ENCODE results near the gene RPS10. TPM values are rescaled to one million over a fixed set of nuclear protein-coding genes. Genes with fewer than 3 reads are reported as not detected.

Gene RPS10
- total and polyA plus RNA-seq, 12 donors, result 551 to 2,567 (median 630) TPM

DNA sequence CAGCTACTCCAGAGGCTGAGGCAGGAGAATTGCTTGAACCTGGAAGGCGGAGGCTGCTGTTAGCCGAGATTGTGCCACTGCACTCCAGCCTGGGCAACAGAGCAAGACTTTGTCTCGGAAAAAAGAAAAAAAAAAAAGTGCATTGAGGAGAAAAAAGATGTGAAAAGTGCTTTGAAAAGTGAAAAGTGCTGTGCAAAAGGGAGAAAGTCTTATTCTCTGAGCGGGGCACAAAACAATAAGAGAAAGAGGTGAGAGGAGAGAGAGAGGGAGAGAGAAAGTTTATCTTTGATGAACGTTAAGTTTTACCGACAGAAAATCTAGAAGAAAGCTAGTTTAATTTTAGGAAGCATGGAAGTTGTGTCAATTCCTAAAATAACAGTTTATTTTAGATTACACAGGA lies 36.1 kb upstream of the RPS10 start:
- no peaks in the 10 kb centered on the region for H3K9me3 ChIP-seq
- H3K4me3 ChIP-seq, result no peak overlapping the region
- no peaks in the 10 kb centered on the region for H3K36me3 ChIP-seq
- no peak for DNase-seq
- H3K27me3 ChIP-seq, result peaks cover 0 to 34% (median 26%) of the 10 kb centered on the region in 7 donors
- H3K27ac ChIP-seq, result peak overlapping the region in 1 of 10 donors; percentile 22
- 56 to 71% methylated on average over 6 of the region's 6 CpGs for WGBS, 2 donors
- no peak for ATAC-seq
- H3K4me1 ChIP-seq, result peaks cover 0 to 14% (median 6%) of the 10 kb centered on the region in 9 donors
- intact Hi-C loops (cut with DNase I), result loop anchor here in 5 of 10 donors (5.0 to 10.0 kb wide), 4 partner anchors 140 to 243 kb away; no protein-coding TSS in a partner anchor
- TF ChIP-seq, protein P1, sequence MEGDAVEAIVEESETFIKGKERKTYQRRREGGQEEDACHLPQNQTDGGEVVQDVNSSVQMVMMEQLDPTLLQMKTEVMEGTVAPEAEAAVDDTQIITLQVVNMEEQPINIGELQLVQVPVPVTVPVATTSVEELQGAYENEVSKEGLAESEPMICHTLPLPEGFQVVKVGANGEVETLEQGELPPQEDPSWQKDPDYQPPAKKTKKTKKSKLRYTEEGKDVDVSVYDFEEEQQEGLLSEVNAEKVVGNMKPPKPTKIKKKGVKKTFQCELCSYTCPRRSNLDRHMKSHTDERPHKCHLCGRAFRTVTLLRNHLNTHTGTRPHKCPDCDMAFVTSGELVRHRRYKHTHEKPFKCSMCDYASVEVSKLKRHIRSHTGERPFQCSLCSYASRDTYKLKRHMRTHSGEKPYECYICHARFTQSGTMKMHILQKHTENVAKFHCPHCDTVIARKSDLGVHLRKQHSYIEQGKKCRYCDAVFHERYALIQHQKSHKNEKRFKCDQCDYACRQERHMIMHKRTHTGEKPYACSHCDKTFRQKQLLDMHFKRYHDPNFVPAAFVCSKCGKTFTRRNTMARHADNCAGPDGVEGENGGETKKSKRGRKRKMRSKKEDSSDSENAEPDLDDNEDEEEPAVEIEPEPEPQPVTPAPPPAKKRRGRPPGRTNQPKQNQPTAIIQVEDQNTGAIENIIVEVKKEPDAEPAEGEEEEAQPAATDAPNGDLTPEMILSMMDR (IDR thresholded peaks at IDR 0.05), result no peak

DNA sequence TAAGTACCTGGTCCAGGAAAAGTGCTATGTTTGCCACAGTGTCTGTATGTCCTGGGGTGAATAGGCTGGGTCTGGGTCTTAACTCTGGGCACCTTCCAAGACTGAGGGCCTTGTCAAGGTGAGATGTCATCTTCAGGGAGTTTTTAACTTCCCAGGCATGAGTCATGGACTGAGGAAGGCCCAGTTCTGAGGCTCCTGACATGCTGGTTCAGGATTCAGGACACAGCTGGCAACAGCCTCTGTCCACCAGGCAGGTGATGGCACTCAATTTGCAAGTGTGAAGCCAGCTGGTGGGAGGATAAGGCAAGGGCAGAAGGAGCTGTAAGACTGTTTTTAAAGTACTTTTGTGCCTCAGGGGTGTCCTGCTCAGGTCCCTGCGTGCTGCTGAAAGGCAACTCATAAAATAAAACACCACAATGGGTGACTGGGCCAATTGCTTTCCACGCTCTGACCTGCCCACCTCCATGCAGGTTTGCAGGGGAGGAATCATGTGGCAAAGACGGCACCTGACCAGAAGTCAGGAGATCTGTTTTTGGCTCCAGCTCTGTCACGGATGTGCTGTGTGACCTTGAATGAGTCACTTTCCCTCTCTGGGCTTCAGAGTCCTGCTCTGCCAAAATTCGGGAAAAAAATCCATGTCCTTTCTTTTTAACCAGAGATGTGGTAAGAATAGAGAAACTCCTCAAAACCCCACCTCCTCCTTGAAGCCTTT lies 35.1 kb upstream of the RPS10 start:
- H3K9me3 ChIP-seq, result no peaks in the 10 kb centered on the region
- intact Hi-C loops (cut with DNase I), result loop anchor here in 8 of 10 donors (1.0 to 10.0 kb wide), 6 partner anchors 141 to 244 kb away; no protein-coding TSS in a partner anchor
- H3K27ac ChIP-seq, result no peak overlapping the region
- WGBS, 2 donors, result 76 to 79% methylated on average over 5 of the region's 5 CpGs
- peaks cover 0 to 24% (median 21%) of the 10 kb centered on the region in 7 donors for H3K27me3 ChIP-seq
- TF ChIP-seq, protein P1 (IDR thresholded peaks at IDR 0.05), result no peak
- H3K4me3 ChIP-seq, result no peak overlapping the region
- no peak for ATAC-seq
- no peaks in the 10 kb centered on the region for H3K36me3 ChIP-seq
- no peak for DNase-seq
- H3K4me1 ChIP-seq, result peaks cover 0 to 10% (median 6%) of the 10 kb centered on the region in 9 donors

DNA sequence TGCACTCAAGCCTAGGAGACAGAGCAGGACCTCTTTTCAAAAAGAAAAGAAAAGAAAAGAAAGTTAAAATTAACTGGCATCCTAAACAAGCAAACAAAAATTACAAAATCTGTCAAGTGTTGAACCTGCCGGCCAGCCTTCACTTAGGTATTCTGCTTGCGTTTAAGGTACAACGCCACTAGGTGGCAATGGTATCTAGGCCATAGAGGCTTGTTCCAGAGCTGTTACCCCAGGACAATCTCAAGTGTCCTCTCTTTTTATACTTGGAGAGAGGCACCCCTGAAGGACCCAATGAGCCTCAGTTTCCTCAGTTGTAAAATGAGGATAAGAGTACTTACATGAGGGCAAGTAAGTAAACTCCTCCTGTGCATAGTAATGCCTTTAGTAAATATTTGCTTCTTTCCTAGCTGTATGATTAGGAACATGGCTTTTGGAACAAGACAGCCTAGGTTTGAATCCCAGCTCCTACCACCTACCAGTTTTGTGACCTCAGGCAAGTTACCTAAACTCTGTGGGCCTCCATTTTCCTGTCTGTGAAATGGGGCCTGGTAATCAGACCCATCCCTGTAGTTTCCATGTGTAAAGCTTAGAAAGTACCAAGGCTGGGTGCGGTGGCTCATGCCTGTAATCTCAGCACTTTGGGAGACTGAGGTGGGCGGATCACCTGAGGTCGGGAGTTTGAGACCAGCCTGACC lies 34.2 kb upstream of the RPS10 start:
- TF ChIP-seq, protein P1 (IDR thresholded peaks at IDR 0.05), result peak; percentile 13 to 75 (median 65)
- H3K4me1 ChIP-seq, result peaks cover 0 to 3% (median 0%) of the 10 kb centered on the region in 9 donors
- intact Hi-C loops (cut with DNase I), result loop anchor here in 8 of 10 donors (1.0 to 10.0 kb wide), 6 partner anchors 142 to 245 kb away; no protein-coding TSS in a partner anchor
- no peaks in the 10 kb centered on the region for H3K36me3 ChIP-seq
- 50% methylated on average over 6 of the region's 6 CpGs for WGBS, 2 donors
- no peaks in the 10 kb centered on the region for H3K9me3 ChIP-seq
- H3K27ac ChIP-seq, result no peak overlapping the region
- H3K27me3 ChIP-seq, result peaks cover 0 to 15% (median 12%) of the 10 kb centered on the region in 7 donors
- ATAC-seq (peak in 5 of 8 donors; percentile 37 to 51 (median 43)), DNase-seq (peak in 1 of 2 donors; percentile 19)
- H3K4me3 ChIP-seq, result no peak overlapping the region
